Left lung (tissue), 14 donors: ENCODE data around the gene DEFB112. TPM values are rescaled to one million over a fixed set of nuclear protein-coding genes. Genes with fewer than 3 reads are reported as not detected.

Experiments used
- ATAC-seq: fragments of 200-7000 bp; cut with Tn5 transposase; one replicate; pipeline ENCODE4 v1.9.1; 2020; ENCODE audit warnings: moderate library complexity
- DNase-seq, 4 donors: peaks; one replicate each; pipeline ENCODE4 v3.0.0-alpha.2; 2013 to 2020
- H3K27ac ChIP-seq, 2 donors: fragments of 200-600 bp; sonication (generic) in 1 of 2; one replicate each; pipeline versions ENCODE4 v1.5.0 to v1.8.0; 2020 to 2021
- H3K27me3 ChIP-seq, 2 donors: fragments of 200-600 bp; sonication (generic) in 1 of 2; one replicate each; pipeline versions ENCODE4 v1.5.0 to v1.8.0; 2020 to 2021
- H3K36me3 ChIP-seq, 2 donors: fragments of 200-600 bp; sonication (generic) in 1 of 2; one replicate each; pipeline versions ENCODE4 v1.5.0 to v1.8.0; 2020 to 2021
- H3K4me1 ChIP-seq, 2 donors: fragments of 200-600 bp; one replicate each; pipeline ENCODE4 v1.8.0; 2021
- H3K4me3 ChIP-seq, 2 donors: fragments of 200-600 bp; sonication (generic) in 1 of 2; one replicate each; pipeline versions ENCODE4 v1.5.0 to v1.8.0; 2020 to 2021; ENCODE audit warnings: mild to moderate bottlenecking in 1 of 2
- H3K9me3 ChIP-seq, 2 donors: fragments of 200-600 bp; sonication (generic) in 1 of 2; one replicate each; pipeline versions ENCODE4 v1.5.0 to v1.8.0; 2020 to 2021
- intact Hi-C, 2 donors: fragments of 100-400 bp; cut with DNase I; formaldehyde crosslinking; loops; one replicate each; pipeline versions ENCODE4 v1.11.2 to v1.14.2; 2022
- long read RNA-seq, 12 donors: library from polyadenylated mRNA in 2 of 12; unstranded in 2 of 12; transcript quantifications; one replicate each; pipeline ENCODE4 v2.0.0 and lab custom pipeline, GENCODE V29; 2019 to 2026
- polyA plus RNA-seq, 6 donors: library from polyadenylated mRNA; unstranded; fragments of 120-200 nt; gene quantifications; one replicate each; pipeline ENCODE4 v1.2.1, GENCODE V29; 2013; ENCODE audit not compliant: insufficient read length in 6 of 6
- total RNA-seq, 2 donors: library from RNA; stranded (reverse); fragmentation: NEBNext Ultra II Directional; extraction: Animal tissue kit (Norgen Biotek cat#: 25700); gene quantifications; one replicate each; pipeline ENCODE4 v1.2.1, GENCODE V29; 2021
- TF ChIP-seq, protein P1 (sequence below), 2 donors: fragments of 200-600 bp; sonication (generic) in 1 of 2; IDR thresholded peaks; one replicate each; pipeline versions ENCODE4 v1.5.0 to v1.8.0; 2021; ENCODE audit warnings: antibody characterized with exemption in 2 of 2
- donor health status: DM: no; HTN: yes; CAD: no.
- donor health status: DM: no; HTN: no; CAD: no.

The DEFB112 gene, protein sequence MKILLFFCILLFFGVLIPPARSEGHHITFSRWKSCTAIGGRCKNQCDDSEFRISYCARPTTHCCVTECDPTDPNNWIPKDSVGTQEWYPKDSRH
- total RNA-seq, result not detected
- not detected for polyA plus RNA-seq
- long read RNA-seq, donor 1, result 0 reads
- long read RNA-seq, donor 2, result 0 reads
- long read RNA-seq, donor 3, result 0 reads
- long read RNA-seq, donor 4, result 0 reads
- long read RNA-seq, donor 5, result 0 reads
- long read RNA-seq, donor 6, result 0 reads
- long read RNA-seq, donor 7, result 0 reads
- long read RNA-seq, donor 8, result 0 reads
- long read RNA-seq, donor 9, result 0 reads
- long read RNA-seq, donor 10, result 0 reads
- long read RNA-seq, donor 11, result 0 reads
- long read RNA-seq, donor 12, result 0 reads

DNA sequence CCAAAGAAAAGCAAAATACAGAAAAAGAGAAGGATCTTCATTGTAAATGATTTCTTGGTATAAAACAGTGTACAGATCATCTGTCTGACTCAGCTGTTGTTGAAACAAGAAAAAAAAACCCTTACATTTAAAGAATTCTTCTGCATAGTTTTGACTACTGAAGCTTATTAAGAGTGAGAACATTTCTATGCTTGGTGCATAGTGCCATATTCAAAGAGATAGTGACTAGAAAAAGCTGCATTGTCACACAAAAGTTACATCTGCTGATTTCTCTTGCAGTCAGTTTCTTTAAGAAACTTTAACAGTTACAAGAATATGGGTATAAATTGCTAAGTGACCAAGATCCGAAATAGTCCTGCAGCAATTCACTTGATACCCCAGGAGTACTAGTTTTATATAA is at the start of gene DEFB112:
Gene DEFB112, minus strand, starts transcription at position 101 of the 400 bp plus-strand sequence. Its CDS starts 60 bp downstream, at position 41.
- intact Hi-C loops, result no loop called here
- DNase-seq (no peak), ATAC-seq (no peak)

DNA sequence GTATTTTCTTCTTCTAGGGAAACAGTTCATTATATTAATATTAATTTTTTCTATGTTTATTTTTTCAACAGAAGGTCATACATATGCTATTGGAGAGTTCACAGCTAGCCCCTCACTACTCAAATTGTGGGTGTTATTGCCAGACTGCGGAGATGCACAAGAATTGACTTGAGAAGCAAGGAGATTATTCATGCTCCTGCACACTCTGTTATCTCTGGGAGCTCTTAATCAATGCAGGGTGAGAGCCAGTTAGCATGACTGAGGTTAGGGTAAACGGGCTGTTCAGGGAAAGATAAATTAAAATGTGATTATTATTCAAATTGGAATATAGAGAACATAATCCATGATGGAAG is 48.9 kb upstream of the DEFB112 start:
- ATAC-seq, result no peak
- TF ChIP-seq, protein P1, sequence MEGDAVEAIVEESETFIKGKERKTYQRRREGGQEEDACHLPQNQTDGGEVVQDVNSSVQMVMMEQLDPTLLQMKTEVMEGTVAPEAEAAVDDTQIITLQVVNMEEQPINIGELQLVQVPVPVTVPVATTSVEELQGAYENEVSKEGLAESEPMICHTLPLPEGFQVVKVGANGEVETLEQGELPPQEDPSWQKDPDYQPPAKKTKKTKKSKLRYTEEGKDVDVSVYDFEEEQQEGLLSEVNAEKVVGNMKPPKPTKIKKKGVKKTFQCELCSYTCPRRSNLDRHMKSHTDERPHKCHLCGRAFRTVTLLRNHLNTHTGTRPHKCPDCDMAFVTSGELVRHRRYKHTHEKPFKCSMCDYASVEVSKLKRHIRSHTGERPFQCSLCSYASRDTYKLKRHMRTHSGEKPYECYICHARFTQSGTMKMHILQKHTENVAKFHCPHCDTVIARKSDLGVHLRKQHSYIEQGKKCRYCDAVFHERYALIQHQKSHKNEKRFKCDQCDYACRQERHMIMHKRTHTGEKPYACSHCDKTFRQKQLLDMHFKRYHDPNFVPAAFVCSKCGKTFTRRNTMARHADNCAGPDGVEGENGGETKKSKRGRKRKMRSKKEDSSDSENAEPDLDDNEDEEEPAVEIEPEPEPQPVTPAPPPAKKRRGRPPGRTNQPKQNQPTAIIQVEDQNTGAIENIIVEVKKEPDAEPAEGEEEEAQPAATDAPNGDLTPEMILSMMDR (IDR thresholded peaks at IDR 0.05), result no peak
- H3K27me3 ChIP-seq, result no peaks in the 10 kb centered on the region
- H3K4me1 ChIP-seq, result no peaks in the 10 kb centered on the region
- H3K9me3 ChIP-seq, result no peaks in the 10 kb centered on the region
- no peaks in the 10 kb centered on the region for H3K36me3 ChIP-seq
- no peak overlapping the region for H3K4me3 ChIP-seq
- DNase-seq, result peak in 2 of 4 donors; percentile 23 to 33
- intact Hi-C loops, result no loop called here
- H3K27ac ChIP-seq, result no peak overlapping the region

More for the DNA sequence above, at the start of gene DEFB112:
- Histone ChIP-seq H3K9me3 (no peaks in the 10 kb centered on the region), H3K4me3 (no peak within 1 kb of the TSS), H3K27ac (no peak within 1 kb of the TSS), H3K4me1 (no peaks in the 10 kb centered on the region), H3K27me3 (no peaks in the 10 kb centered on the region), H3K36me3 (no peaks in the 10 kb centered on the region)
- TF ChIP-seq, protein P1 (IDR thresholded peaks at IDR 0.05), result no peak

DNA sequence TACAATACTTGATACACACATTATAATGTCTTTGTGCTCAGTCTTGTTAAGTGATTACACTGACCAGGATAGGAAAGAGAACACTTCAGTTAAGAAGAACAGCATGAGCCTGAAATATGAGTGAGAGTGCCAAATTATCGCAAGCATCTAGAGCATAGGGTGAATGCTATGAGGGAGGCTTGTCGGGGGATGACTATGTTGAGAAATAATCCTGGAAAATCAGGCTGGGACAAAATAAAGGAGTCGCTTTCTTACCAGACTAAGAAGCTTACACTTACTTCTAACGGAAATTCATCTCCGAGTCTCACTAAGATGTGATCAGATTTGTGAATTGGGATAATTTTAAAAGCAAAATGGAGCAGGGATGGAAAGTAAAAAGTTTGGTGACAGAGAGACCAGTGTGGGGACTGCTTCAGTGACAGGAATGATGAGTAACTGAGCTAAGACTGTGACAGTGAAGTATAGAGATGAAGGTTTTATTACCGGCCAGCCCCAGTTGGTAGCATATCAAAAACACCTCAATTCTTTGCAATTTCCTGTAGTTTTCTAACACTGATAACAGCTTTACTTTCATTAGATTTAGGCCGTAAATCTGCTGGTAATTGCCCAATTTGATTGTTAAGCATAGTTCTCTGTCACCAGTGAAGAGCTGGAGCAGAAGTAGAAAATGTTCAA is 48.4 kb upstream of the DEFB112 start:
- Histone ChIP-seq H3K27me3 (no peaks in the 10 kb centered on the region), H3K4me3 (no peak overlapping the region), H3K4me1 (no peaks in the 10 kb centered on the region), H3K9me3 (no peaks in the 10 kb centered on the region), H3K27ac (no peak overlapping the region), H3K36me3 (no peaks in the 10 kb centered on the region)
- intact Hi-C loops, result no loop called here
- DNase-seq (peak in 2 of 4 donors; percentile 24 to 29), ATAC-seq (no peak)
- TF ChIP-seq, protein P1 (IDR thresholded peaks at IDR 0.05), result no peak

DNA sequence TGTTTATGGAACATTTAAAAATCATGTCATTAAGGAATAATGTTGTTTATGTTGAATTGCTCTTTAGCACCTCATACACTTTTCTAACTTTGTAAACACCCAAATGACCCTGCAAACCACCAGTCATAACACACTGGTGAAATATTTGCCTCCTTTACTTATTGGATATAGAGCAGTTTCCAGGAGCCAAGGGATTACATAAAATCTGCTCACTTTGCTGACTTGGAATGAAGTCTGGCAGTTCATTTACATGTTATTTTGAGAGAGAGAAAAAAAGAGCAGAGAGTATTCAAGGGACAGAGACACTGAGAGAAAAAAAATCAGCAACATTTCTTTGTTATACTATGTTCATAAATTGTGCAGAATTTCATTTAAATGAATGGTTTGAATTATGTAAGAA is 46.6 kb upstream of the DEFB112 start:
- H3K27ac ChIP-seq, result no peak overlapping the region
- no peaks in the 10 kb centered on the region for H3K36me3 ChIP-seq
- no peaks in the 10 kb centered on the region for H3K9me3 ChIP-seq
- no peaks in the 10 kb centered on the region for H3K27me3 ChIP-seq
- intact Hi-C loops, result no loop called here
- H3K4me1 ChIP-seq, result no peaks in the 10 kb centered on the region
- DNase-seq, result peak in 2 of 4 donors; percentile 76 to 78
- peak; percentile 44 for ATAC-seq
- H3K4me3 ChIP-seq, result no peak overlapping the region
- TF ChIP-seq, protein P1 (IDR thresholded peaks at IDR 0.05), result no peak

DNA sequence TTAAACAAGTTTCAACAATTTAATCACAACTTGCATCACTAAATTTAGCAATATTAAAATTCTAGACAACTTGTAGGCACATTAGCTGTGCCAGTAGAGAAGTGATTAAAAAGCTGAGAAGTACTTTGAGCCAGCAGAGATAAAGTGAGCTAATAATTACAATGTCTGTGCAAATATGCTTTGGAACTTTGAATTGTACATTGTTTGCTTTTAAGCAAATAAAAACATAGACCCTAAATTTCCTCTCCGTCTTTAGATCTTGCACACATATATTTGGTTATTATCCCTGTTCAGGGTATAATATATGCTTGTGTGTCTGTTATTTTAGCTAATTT is 44.2 kb upstream of the DEFB112 start:
- TF ChIP-seq, protein P1 (IDR thresholded peaks at IDR 0.05), result no peak
- Histone ChIP-seq H3K4me1 (no peaks in the 10 kb centered on the region), H3K27ac (no peak overlapping the region), H3K36me3 (no peaks in the 10 kb centered on the region), H3K27me3 (no peaks in the 10 kb centered on the region), H3K9me3 (no peaks in the 10 kb centered on the region), H3K4me3 (no peak overlapping the region)
- no peak for DNase-seq
- no peak for ATAC-seq
- intact Hi-C loops, result no loop called here
